HG03460 (cell line): ENCODE measurements around the gene NEK6.
A peak's percentile ranks its signal among the peaks of the same experiment; 100 is the strongest.
"Not testable (repeated sequence)": the region's sequence is repeated elsewhere in the genome, so short reads cannot be mapped to it uniquely, and the experiment has no call there.

Experiments used
- ATAC-seq: cut with Tn5 transposase; IDR thresholded peaks from one replicate; pipeline ENCODE4 v1.9.1; 2021; ENCODE audit not compliant: unreplicated experiment

The NEK6 gene

DNA sequence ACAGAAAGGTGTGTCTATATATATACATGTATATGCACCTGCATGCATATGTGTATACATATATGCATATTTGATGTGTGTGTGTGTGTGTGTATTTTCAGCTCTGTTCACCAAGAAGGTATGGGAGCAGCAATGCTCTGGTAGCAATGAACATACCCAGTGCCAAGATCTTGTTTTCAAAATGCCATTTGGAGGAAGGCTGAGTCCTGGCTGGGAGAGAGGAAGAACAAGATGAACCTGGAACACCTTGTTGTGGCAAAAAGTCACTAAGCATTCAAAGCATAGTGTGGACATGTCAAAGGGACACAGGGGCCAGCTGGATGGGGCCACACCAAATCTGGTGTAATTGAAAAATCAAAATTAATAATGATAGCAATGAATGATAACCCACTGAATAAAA is 31.8 kb upstream of the NEK6 start:
- ATAC-seq: no peak

DNA sequence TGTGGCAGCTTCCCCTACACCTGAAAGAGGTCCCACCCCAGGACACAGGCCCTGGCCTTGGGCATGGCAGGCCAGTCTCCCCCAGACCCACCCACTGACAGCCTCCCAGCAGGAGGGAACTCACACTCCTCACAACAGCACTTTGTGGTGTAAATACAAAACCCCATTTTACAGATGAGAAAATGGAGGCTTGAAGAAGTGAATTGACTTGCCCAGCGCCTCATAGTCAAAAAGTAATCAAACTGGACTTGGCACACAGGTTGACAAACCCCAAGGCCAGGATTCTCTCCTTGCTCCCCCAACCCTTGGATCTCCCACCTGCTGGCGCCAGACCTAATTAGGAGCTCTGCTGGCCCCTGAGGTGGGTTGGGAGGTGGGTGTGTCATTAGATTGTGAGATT is 29.2 kb upstream of the NEK6 start:
- ATAC-seq: no peak

DNA sequence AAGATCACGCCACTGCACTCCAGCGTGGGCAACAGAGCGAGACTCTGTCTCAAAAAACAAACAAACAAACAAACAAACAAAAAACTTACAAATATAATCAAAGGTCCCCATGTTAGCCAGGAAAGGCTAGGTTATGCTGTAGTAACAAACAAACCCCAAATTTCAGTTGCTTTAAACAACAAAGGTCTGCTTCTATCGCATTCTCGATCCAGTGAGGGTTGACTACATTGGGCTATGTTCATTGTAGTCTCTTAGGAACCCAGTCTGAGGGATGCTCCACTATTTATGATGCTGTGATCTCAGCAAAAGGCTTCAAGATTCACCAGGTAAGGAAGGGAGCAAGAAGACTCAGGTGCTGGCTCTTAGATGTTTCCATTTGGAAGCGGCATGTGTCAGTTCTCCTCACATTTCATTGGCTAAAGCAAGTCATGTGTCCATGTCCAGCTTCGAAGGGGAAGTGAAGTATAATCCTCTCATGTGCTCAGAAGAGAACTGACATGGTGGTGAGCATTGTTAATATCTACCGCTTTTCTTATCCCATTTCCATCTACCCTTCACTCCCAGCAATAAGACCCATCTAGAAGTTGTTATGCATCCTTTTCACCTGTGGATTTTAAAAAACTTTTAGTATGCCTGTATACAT is 26.5 kb upstream of the NEK6 start:
- ATAC-seq: no peak

DNA sequence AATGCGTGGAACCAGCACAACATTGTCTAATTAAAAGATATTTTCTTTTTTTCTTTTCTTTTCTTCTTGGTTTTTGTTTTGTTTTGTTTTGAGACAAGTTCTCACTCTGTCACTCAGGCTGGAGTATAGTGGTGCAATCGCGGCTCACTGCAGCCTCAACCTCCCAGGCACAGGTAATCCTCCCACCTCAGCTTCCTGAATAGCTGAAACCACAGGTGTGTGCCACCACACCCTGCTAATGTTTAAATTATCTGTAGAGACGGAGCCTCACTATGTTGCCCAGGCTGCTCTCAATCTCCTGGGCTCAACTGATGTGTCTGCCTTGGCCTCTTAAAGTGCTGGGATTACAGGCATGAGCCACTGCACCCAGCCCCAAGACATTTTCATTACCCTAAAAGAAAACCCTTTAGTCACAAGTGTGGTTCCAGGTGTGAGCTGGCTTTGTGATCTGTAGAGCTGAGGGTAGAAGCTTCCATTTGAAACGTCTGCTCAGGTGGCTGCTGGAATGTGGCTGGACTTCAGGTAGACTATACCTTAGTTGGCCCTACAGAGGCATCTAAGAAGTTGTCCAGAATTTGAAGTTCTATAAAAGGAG is 19.1 kb upstream of the NEK6 start:
- no peak for ATAC-seq

DNA sequence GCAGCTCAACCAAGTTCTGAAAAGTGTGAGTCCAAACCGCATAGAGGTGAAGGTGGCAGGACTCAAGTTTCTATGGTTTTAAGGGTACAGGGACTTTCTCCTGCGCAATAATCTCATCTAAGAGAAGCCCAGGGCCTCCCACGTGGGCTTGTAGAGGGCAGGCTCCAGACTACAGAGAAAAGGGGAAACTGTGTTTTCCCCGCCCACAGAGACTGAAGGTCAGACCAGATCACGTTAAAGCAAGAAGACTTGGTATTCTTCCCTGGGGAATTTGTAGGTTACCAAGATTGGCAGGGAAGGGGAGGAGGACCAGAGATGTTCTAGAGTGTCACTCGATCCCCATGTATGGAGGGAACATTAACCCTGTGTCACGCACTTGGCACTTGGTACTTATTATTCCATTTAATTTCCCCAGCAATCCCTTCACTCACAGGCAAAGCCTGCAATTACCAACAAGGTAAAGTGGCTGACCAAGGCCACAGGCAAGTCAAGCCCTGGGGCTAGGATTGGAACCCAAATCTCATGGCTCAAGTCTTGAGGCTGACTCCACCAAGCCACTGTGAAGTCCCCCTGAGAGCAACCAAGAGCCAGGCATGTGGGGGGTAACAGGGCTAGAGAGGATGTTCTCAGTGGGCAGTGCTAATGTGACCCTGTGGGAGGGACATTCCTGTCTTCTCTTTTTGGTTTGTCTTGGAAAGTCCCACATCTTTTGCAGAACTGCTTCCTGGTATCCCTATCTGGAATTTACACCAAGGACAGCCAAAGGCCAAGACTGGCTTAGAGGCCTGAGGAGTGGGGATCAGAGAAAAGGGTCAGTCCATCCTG is 18.3 kb upstream of the NEK6 start:
- ATAC-seq: peak; percentile 79

- ATAC-seq: no peak
Measured at GRCh38 chr9:124242331-124243194, 15.2 kb upstream of the NEK6 start.

GRCh38 chr9:124247393-124247792 is 10.4 kb upstream of the NEK6 start:
- ATAC-seq: not testable (repeated sequence)

GRCh38 chr9:124248066-124248465 is 9.7 kb upstream of the NEK6 start:
- no peak for ATAC-seq

- ATAC-seq: no peak
Measured at GRCh38 chr9:124248960-124249359, 8.8 kb upstream of the NEK6 start.

DNA sequence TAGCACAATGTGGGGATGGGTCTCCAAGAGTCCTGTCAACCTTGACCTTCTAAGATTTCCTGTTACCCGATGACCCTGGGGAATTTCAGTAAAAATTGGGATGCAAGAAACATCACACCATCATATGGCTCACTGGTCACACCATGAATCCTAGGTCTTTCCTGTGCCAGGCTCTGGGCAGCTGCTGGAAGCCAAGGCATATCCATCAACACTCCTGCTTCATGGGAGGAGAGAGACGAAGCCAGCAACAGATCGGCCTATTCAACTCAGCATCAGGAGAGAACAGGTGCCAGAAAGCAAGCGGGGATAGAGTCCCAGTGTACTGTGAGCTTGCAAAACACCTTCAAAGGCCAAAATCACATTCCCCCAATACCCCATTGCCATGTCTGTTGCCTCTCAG is 6.5 kb upstream of the NEK6 start:
- no peak for ATAC-seq

DNA sequence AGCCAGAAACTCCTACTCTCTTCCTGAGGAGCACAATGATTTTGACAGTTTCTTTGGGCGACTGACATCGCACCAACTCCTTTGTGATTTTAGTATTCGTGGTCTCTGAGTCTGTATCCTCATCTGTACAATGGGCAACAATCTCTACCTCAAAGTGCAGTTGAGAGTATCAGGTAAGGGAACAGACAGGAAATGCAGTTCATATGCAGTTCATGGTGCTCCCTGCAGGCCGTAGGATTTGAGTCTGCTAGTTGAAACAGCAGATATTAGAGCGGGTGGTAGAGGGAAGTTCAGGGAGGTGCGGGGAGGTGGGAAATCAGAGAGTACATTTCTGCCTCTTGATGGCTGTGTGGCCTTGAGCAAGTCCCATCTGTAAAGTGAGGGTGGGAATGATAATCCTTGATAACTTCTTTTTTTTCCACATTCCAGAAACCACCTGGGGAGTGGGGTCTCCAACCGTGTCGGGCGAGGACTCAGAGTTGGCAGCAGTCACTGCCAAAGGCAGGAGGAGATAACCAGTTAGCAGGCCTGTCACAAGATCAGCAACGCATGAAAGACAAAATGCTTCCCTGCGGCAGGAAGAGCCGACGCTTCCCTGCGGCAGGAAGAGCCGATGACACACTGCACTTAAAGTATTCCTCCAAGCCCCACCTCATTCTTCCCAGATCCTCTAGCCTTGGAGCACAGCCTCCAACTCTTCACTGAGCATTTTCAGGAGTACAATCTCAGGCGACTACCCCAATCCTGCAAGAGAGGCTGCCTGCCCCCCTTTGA is 6.0 kb upstream of the NEK6 start:
- no peak for ATAC-seq

DNA sequence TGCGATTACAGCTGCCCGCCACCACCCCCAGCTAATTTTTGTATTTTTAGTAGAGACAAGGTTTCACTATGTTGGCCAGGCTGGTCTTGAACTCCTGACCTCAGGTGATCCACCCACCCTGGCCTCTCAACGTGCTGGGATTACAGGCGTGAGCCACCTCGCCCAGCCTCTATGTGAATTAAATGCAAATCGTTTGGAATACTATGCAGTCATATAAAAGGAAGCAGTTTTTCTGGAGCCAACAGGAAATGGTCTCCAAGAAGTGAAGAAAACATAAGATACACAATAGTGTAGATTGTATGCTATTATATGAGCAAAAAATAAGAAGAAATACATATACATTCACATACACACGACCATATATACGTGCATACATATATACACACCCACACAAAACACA is 4.9 kb upstream of the NEK6 start:
- not testable (repeated sequence) for ATAC-seq

GRCh38 chr9:124254261-124254682 is 3.5 kb upstream of the NEK6 start:
- ATAC-seq: peak; percentile 61

GRCh38 chr9:124255222-124255621 is 2.5 kb upstream of the NEK6 start:
- ATAC-seq: no peak

GRCh38 chr9:124256517-124257069 is 1.2 kb upstream of the NEK6 start:
- ATAC-seq: no peak

GRCh38 chr9:124257070-124257843 is 492 bp upstream of the NEK6 start:
- no peak for ATAC-seq

DNA sequence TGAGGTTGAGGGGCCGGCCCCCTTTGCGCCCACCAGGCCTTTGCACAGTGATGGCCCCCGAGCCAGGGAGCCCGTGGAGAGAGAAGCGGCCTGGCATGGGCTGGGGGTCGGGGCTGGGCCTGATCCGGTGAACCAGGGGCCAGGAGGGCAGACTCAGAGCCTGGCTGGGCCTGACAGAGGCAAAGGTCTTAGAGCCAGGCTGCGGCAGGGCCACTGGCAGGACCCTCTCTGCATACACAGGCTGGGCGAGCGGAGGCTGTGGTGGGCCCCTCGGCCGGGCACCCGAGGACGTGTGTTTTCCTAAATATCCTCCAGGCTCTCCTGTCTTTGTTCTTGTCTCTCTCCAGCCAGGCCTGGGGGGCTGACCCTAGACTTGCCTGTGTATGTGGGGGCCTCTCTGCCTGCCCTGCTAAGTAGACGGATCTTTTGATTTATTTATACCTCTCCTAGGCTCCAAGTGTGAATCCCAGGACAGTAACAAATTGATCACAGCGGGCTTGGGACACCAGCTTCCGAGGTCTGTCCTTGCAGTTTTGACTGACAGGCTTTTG is 933 bp downstream of the NEK6 start:
- no peak for ATAC-seq

DNA sequence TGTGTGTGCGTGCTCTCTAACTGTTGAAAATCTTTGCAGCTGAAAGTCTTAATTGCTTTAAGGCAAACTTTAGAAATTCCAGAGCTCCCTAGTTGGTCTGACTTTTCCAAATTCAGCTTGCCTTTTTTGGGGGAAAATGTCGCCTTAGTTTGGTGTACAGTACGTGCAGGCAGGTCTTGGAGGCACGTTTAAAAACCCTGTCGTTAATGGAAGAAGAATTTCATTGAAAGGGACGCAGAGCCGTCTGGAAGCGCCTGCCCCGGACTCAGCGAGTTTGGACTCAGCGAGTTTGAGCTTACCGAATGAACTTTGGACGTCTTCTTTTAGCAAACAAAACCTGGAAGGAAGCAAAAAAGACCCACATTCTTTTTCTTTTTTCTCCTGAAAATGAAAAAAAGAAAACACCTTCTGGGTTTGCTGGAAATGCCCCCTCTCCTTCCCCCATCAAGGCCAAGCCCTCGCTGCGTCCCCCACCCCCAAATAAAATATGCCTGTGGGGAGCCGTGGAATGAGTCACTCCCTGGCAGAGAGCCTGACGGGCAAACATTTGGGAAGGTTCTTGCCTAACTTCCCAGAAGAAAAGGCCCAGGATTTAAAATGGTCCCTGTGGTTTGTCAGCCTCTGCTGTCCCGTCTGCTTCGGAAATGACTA is 1.5 kb downstream of the NEK6 start:
- no peak for ATAC-seq
